AG08395 (cell line): ENCODE results near the gene KDELR3.

Experiments used
- DNase-seq: peaks from one replicate; pipeline ENCODE4 v3.0.0; 2012; ENCODE audit warnings: mixed read lengths, low spot score

The KDELR3 gene

GRCh38 chr22:38467904-38468442 is at the start of gene KDELR3:
TSS of gene KDELR3 (plus strand) at chr22:38468096. CDS start at chr22:38468234, 138 bp downstream.
- DNase-seq: peak; percentile 94

DNA sequence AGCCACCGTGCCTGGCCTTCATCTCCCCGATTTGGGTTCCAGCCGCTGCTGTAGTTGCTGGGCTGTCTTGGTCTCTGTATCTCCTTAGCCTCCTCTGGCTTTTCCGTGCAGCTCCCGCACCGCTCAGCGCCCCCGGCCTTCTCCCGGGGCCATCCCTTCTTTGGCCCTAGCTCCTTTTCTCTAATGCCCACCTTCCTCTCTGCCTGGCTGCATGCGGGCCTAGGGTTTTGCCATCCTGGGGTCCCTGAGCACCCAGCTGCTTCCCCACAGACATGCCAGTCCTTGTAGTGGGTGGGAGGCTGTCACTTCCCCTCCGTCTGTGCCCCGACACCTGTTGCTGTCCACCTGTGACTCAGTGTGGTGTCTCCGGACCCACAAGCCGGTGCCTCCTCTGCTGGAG is 49.3 kb upstream of the KDELR3 start:
- no peak for DNase-seq

GRCh38 chr22:38419121-38419857 is 48.6 kb upstream of the KDELR3 start:
- DNase-seq: no peak

DNA sequence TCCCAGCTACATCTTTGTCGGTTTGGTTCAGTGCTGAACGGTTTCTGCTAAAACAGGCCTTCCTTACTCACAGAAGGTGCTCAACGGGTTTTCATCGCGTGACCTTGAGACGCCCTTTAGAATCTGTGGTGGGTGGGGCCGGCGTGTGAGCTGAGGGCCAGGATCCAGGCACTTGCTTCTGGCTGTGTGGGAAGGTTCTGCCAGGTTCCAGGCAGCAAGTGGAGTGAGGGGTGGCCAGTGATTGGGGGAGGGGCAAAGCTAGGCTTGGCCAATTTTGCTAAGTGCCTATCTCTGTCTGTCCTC is 48.1 kb upstream of the KDELR3 start:
- DNase-seq: no peak

- DNase-seq: no peak
Observed at GRCh38 chr22:38420734-38421133, 47.2 kb upstream of the KDELR3 start.

GRCh38 chr22:38422611-38423511 is 45.0 kb upstream of the KDELR3 start:
- DNase-seq: no peak

- no peak for DNase-seq
Observed at GRCh38 chr22:38423512-38424503, 44.1 kb upstream of the KDELR3 start.

DNA sequence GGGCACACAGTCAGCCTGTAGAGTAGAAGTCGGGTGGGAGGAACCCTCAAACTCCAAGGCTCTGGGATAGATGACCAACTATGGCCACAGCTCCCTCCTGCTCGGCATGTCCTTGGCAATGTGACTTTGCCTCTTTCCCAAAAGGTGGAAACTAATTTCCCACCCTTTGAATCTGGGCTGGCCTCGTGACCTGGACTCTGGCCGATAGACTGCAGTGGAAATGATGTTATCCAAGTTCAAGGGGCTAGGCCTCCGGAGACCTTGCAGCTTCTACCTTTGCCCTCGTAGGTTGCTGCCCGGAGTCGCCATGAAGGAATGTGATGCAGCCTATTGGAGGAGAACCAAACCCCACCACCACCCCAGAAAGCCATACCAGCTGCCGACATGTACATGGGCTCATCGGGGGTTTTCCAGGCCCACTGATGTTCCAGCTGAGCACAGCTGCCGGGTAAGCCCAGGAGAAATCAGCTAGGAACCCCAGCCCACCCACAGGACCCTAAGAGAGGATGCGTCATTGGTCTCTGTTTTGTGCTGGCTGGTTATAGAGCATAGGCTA is 43.3 kb upstream of the KDELR3 start:
- DNase-seq: no peak

GRCh38 chr22:38426628-38427027 is 41.3 kb upstream of the KDELR3 start:
- no peak for DNase-seq

DNA sequence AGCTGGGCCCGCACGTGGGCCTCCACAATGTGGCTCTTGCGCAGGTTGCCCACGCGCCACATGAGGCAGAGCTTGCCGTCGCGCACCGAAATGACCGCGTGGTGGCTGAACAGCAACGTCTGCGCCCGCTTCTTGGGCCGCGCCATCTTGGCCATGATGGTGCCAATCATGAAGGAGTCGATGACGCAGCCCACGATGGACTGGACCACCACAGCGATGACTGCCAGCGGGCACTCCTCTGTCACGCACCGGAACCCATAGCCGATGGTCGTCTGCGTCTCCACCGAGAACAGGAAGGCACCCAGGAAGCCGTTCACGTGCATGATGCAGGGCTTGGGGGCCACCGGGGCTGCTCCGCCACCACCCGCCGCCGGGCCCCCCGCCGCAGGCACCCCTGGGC is 40.4 kb upstream of the KDELR3 start:
- DNase-seq: no peak

GRCh38 chr22:38427940-38428339 is 40.0 kb upstream of the KDELR3 start:
- no peak for DNase-seq

DNA sequence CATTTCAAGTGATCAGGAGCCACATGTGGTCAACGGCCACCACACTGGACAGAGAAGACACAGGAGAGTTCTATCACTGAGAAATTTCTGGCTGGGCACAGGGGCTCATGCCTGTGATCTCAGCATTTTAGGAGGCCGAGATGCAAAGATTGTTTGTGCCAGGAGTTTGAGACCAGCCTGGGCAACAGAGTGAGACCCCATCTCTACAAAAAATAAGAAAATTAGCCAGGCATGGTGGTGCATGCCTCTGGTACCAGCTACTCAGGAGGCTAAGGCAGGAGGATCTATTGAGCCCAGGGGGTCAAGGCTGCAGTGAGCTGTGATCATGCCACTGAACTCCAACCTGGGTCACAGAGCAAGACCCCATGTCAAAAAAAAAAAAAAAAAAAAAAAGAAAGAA is 39.2 kb upstream of the KDELR3 start:
- DNase-seq: no peak

GRCh38 chr22:38429499-38430068 is 38.3 kb upstream of the KDELR3 start:
- no peak for DNase-seq

GRCh38 chr22:38431266-38432010 is 36.5 kb upstream of the KDELR3 start:
- DNase-seq: no peak

- no peak for DNase-seq
Observed at GRCh38 chr22:38432264-38432663, 35.6 kb upstream of the KDELR3 start.

- no peak for DNase-seq
Observed at GRCh38 chr22:38433871-38434270, 34.0 kb upstream of the KDELR3 start.

DNA sequence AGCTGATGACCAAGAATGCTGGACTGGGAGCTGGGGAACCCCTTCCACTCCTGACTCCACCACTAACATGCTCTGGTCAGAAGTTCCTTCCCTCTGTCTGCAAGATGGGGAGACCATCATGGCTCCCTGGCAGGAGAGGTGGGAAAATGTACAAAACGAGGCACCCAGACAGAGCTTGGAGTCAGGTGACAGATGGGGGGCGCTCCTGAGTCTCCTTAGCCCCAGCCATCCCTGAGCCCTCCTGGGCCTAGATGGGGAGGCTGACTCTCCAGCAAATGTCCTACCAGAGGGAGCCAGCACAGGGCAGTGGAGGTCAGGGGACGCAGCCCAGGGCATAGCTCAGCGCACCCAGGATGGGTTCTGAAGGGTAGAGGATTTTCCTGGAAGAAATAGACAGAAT is 32.9 kb upstream of the KDELR3 start:
- DNase-seq: no peak

- no peak for DNase-seq
Observed at GRCh38 chr22:38435965-38436364, 31.9 kb upstream of the KDELR3 start.

- DNase-seq: no peak
Observed at GRCh38 chr22:38436629-38437395, 31.1 kb upstream of the KDELR3 start.

DNA sequence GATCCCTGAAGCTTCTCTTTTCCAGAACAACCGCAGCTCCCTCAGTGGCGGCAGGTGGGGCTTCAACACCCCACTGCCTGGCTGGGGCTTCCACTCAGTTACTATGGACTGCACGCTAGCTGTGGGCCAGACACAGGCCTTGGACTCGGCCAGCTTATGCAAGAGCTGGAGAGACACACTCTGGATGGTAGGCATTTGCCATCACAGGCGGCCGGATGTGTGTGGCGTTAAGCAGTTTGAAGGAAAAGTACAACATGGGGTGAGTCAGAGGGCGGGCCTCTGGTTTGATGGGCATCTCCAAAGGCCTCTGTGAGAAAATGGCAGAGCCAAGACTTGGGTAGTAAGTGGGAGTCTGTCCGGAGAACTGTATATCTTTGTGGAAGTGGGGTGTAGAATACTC is 30.5 kb upstream of the KDELR3 start:
- no peak for DNase-seq
